Peyer's patch (tissue), 4 donors: ENCODE measurements around the gene RBBP5.

Experiments used
- CTCF ChIP-seq, 6 experiments: fragments of 450-650 bp in 4 of 6; fragments of 200-600 bp in 2 of 6; sonication (generic) in 1 of 6; IDR thresholded peaks; one replicate each; pipeline ENCODE4 v1.5.1; 2017 to 2019; ENCODE audit warnings: antibody characterized with exemption in 6 of 6, mild to moderate bottlenecking in 3 of 6, moderate library complexity in 1 of 6
- POLR2A ChIP-seq, 2 donors: fragments of 450-650 bp; IDR thresholded peaks; one replicate each; pipeline ENCODE4 v1.5.1; 2017; ENCODE audit warnings: antibody characterized with exemption in 2 of 2, mild to moderate bottlenecking in 2 of 2, moderate library complexity in 2 of 2

GRCh38 chr1:205038132-205038786, 83.5 kb downstream of the RBBP5 start:
- TF ChIP-seq CTCF (IDR thresholded peaks at IDR 0.05), result no peak
- TF ChIP-seq POLR2A (IDR thresholded peaks at IDR 0.05), result no peak
